Measurements from ENCODE around the gene ZNF12. TPM values are rescaled to one million over a fixed set of nuclear protein-coding genes. Genes with fewer than 3 reads are reported as not detected.
A peak's percentile ranks its signal among the peaks of the same experiment; 100 is the strongest.

ZNF12 gene
- polyA plus RNA-seq, 3 donors, result 4.9 to 8.1 (median 5.7) TPM

DNA sequence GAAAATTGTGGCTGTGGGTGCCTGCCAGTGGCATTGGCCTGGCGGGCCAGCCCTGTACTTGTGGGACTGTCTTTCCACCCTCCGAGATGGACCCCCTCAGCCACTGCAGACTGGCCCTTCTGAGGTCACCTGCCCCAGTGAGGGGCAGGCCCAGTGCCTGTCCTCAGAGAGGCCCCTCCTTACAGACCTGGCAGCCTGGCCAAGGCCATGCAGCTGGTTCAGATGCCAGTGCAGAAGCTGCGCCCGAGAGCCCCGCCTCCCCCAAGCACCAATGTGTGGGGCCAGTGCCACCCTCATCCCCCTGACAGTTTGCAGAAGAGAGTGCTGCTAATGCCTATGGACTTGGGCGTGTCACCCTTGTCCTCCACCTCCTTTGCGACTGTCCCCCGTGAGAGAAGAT lies 59.7 kb downstream of the ZNF12 start:
- Histone ChIP-seq H3K9ac (ENCODE audit: insufficient read depth, low read length, poor library complexity, severe bottlenecking) (no peak overlapping the region), H3K4me3 (replicated peaks in 1 of 3; ENCODE audit: low read depth in 2 of 3, low read length in 3 of 3) (no peak overlapping the region), H3K79me2 (ENCODE audit: insufficient read depth, low read length) (peaks cover 16% of the 10 kb centered on the region), H4K20me1 (ENCODE audit: insufficient read depth, low read length) (peaks cover 77% of the 10 kb centered on the region), H2AFZ (ENCODE audit: insufficient read depth, low read depth, low read length, poor library complexity, severe bottlenecking) (no peak overlapping the region), H3K9me3 (replicated peaks in 1 of 2; ENCODE audit: control insufficient read depth in 1 of 2, insufficient read depth in 1 of 2, low read length in 2 of 2) (peaks cover 26 to 41% of the 10 kb centered on the region in 2 donors), H3K27me3 (ENCODE audit: control insufficient read depth in 2 of 2, insufficient read depth in 2 of 2, low read length in 2 of 2) (no peaks in the 10 kb centered on the region), H3K36me3 (replicated peaks in 1 of 2; ENCODE audit: control insufficient read depth in 1 of 2, insufficient read depth in 2 of 2, low read length in 2 of 2) (peaks cover 94 to 99% of the 10 kb centered on the region in 2 donors), H3K27ac (ENCODE audit: low read depth in 1 of 2, low read length in 2 of 2) (no peak overlapping the region), H3K4me2 (replicated peaks; ENCODE audit: extremely low read depth, low read length, poor library complexity, severe bottlenecking) (no peak overlapping the region), H3K4me1 (ENCODE audit: control insufficient read depth in 1 of 2, insufficient read depth in 2 of 2, low read length in 2 of 2) (no peaks in the 10 kb centered on the region)
- no peak overlapping the region for H3K27ac Mint-ChIP-seq
- TF ChIP-seq, protein P1, sequence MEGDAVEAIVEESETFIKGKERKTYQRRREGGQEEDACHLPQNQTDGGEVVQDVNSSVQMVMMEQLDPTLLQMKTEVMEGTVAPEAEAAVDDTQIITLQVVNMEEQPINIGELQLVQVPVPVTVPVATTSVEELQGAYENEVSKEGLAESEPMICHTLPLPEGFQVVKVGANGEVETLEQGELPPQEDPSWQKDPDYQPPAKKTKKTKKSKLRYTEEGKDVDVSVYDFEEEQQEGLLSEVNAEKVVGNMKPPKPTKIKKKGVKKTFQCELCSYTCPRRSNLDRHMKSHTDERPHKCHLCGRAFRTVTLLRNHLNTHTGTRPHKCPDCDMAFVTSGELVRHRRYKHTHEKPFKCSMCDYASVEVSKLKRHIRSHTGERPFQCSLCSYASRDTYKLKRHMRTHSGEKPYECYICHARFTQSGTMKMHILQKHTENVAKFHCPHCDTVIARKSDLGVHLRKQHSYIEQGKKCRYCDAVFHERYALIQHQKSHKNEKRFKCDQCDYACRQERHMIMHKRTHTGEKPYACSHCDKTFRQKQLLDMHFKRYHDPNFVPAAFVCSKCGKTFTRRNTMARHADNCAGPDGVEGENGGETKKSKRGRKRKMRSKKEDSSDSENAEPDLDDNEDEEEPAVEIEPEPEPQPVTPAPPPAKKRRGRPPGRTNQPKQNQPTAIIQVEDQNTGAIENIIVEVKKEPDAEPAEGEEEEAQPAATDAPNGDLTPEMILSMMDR (IDR thresholded peaks at IDR 0.05), result no peak
- WGBS (ENCODE audit: insufficient coverage), result 94% methylated on average over 7 of the region's 8 CpGs
- H3K9me3 Mint-ChIP-seq, result peaks cover 26 to 50% (median 41%) of the 10 kb centered on the region in 7 donors
- H3K4me3 Mint-ChIP-seq, result no peak overlapping the region
- H3K4me1 Mint-ChIP-seq, result no peaks in the 10 kb centered on the region
- no peaks in the 10 kb centered on the region for H3K27me3 Mint-ChIP-seq (ENCODE audit: low read depth in 3 of 3)
- peaks cover 87 to 100% of the 10 kb centered on the region in 2 donors for H3K36me3 Mint-ChIP-seq
- intact Hi-C loops (cut with micrococcal nuclease), result no loop called here
- no peak for DNase-seq

DNA sequence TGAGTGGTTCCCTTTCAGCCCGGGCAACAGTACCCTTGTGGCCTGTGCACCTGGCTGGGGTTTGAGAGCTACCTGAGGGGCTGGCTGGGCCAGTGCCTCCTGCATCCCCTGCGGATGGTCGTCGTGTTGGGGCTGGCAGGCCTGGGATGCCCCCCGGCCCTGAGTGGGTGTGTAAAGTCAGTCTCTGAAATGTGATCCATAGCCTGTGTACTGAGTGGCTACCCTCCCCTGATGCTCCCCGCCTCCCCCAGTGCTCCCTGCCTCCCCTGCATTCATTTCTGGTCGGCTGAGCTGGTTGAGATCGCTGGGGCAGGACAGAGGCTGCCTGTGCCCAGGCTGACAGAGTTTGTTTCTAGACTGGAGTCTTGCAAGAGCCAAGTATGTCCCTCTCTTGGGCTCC lies 60.3 kb downstream of the ZNF12 start:
- peaks cover 20 to 35% of the 10 kb centered on the region in 2 donors for H3K9me3 ChIP-seq (replicated peaks in 1 of 2; ENCODE audit: control insufficient read depth in 1 of 2, insufficient read depth in 1 of 2, low read length in 2 of 2)
- intact Hi-C loops (cut with micrococcal nuclease), result no loop called here
- Mint-ChIP-seq H3K36me3 (peaks cover 87 to 100% of the 10 kb centered on the region in 2 donors), H3K27ac (peak overlapping the region in 1 of 7 donors; percentile 3), H3K4me1 (no peaks in the 10 kb centered on the region), H3K9me3 (peaks cover 20 to 43% (median 34%) of the 10 kb centered on the region in 7 donors), H3K27me3 (ENCODE audit: low read depth in 3 of 3) (no peaks in the 10 kb centered on the region), H3K4me3 (no peak overlapping the region)
- no peak overlapping the region for H3K4me2 ChIP-seq (replicated peaks; ENCODE audit: extremely low read depth, low read length, poor library complexity, severe bottlenecking)
- DNase-seq, result no peak
- 94% methylated on average over 8 of the region's 8 CpGs for WGBS (ENCODE audit: insufficient coverage)
- H4K20me1 ChIP-seq (ENCODE audit: insufficient read depth, low read length), result peaks cover 84% of the 10 kb centered on the region
- H3K27me3 ChIP-seq (ENCODE audit: control insufficient read depth in 2 of 2, insufficient read depth in 2 of 2, low read length in 2 of 2), result no peaks in the 10 kb centered on the region
- H3K36me3 ChIP-seq (replicated peaks in 1 of 2; ENCODE audit: control insufficient read depth in 1 of 2, insufficient read depth in 2 of 2, low read length in 2 of 2), result peaks cover 94 to 99% of the 10 kb centered on the region in 2 donors
- H3K79me2 ChIP-seq (ENCODE audit: insufficient read depth, low read length), result peaks cover 16% of the 10 kb centered on the region
- H3K4me1 ChIP-seq (ENCODE audit: control insufficient read depth in 1 of 2, insufficient read depth in 2 of 2, low read length in 2 of 2), result no peaks in the 10 kb centered on the region
- TF ChIP-seq, protein P1 (IDR thresholded peaks at IDR 0.05), result no peak
- H2AFZ ChIP-seq (ENCODE audit: insufficient read depth, low read depth, low read length, poor library complexity, severe bottlenecking), result no peak overlapping the region
- no peak overlapping the region for H3K9ac ChIP-seq (ENCODE audit: insufficient read depth, low read length, poor library complexity, severe bottlenecking)
- no peak overlapping the region for H3K27ac ChIP-seq (ENCODE audit: low read depth in 1 of 2, low read length in 2 of 2)
- no peak overlapping the region for H3K4me3 ChIP-seq (replicated peaks in 1 of 3; ENCODE audit: low read depth in 2 of 3, low read length in 3 of 3)

Measured in CD14-positive monocyte (primary cell).